DMS53 (cell line): ENCODE results near the gene FBN2.
A peak's percentile ranks its signal among the peaks of the same experiment; 100 is the strongest.
"Not testable (repeated sequence)": the region's sequence is repeated elsewhere in the genome, so short reads cannot be mapped to it uniquely, and the experiment has no call there.

Source experiments
- DNase-seq: peaks from one replicate; lab custom pipeline; 2025; lab: John Stamatoyannopoulos, UW

The FBN2 gene

GRCh38 chr5:128358826-128359225 is 179.2 kb downstream of the FBN2 start:
- no peak for DNase-seq

- no peak for DNase-seq
Measured at GRCh38 chr5:128357226-128357625, 180.8 kb downstream of the FBN2 start.

- no peak for DNase-seq
Measured at GRCh38 chr5:128355961-128356360, 182.1 kb downstream of the FBN2 start.

GRCh38 chr5:128353441-128354107 is 184.5 kb downstream of the FBN2 start:
- DNase-seq = no peak

GRCh38 chr5:128350705-128351104 is 187.3 kb downstream of the FBN2 start:
- DNase-seq = no peak

GRCh38 chr5:128349044-128349858 is 188.8 kb downstream of the FBN2 start:
- peak; percentile 97 for DNase-seq

- no peak for DNase-seq
Measured at GRCh38 chr5:128346038-128346437, 192.0 kb downstream of the FBN2 start.

- DNase-seq = no peak
Measured at GRCh38 chr5:128345247-128345646, 192.8 kb downstream of the FBN2 start.

GRCh38 chr5:128343168-128343567 is 194.9 kb downstream of the FBN2 start:
- no peak for DNase-seq

GRCh38 chr5:128341056-128341455 is 197.0 kb downstream of the FBN2 start:
- DNase-seq = no peak

- DNase-seq = no peak
Measured at GRCh38 chr5:128340648-128341047, 197.4 kb downstream of the FBN2 start.

- DNase-seq = no peak
Measured at GRCh38 chr5:128339585-128339984, 198.5 kb downstream of the FBN2 start.

GRCh38 chr5:128338649-128339048 is 199.4 kb downstream of the FBN2 start:
- no peak for DNase-seq

- no peak for DNase-seq
Measured at GRCh38 chr5:128335339-128335738, 202.7 kb downstream of the FBN2 start.

- no peak for DNase-seq
Measured at GRCh38 chr5:128334010-128334716, 203.9 kb downstream of the FBN2 start.

GRCh38 chr5:128331261-128331660 is 206.8 kb downstream of the FBN2 start:
- DNase-seq = no peak

GRCh38 chr5:128329386-128329939 is 208.6 kb downstream of the FBN2 start:
- peak; percentile 8 for DNase-seq

- no peak for DNase-seq
Measured at GRCh38 chr5:128328446-128328845, 209.6 kb downstream of the FBN2 start.

GRCh38 chr5:128328007-128328406 is 210.0 kb downstream of the FBN2 start:
- DNase-seq = no peak

GRCh38 chr5:128321418-128321817 is 216.6 kb downstream of the FBN2 start:
- not testable (repeated sequence) for DNase-seq

GRCh38 chr5:128318691-128319090 is 219.4 kb downstream of the FBN2 start:
- DNase-seq = no peak

GRCh38 chr5:128317481-128317880 is 220.6 kb downstream of the FBN2 start:
- DNase-seq = no peak

- no peak for DNase-seq
Measured at GRCh38 chr5:128315671-128316070, 222.4 kb downstream of the FBN2 start.
